Thymus (tissue), 11 donors: ENCODE results near the gene HDAC4. TPM values are rescaled to one million over a fixed set of nuclear protein-coding genes. Genes with fewer than 3 reads are reported as not detected.

Source experiments
- DNase-seq, 9 donors: peaks; one replicate each; pipeline ENCODE4 v3.0.0-alpha.2; 2013; ENCODE audit warnings: low spot score in 9 of 9, low read depth in 6 of 9, missing footprints in 1 of 9
- H3K27ac ChIP-seq, 2 donors: one replicate each; pipeline ENCODE4 v1.5.1; 2013; ENCODE audit warnings: control low read depth in 1 of 2, low read depth in 1 of 2, low read length in 1 of 2, mild to moderate bottlenecking in 1 of 2, moderate library complexity in 1 of 2
- H3K27me3 ChIP-seq, 2 donors: one replicate each; pipeline ENCODE4 v1.5.1; 2013; ENCODE audit warnings: low read length in 1 of 2; ENCODE audit not compliant: control insufficient read depth in 2 of 2, insufficient read depth in 1 of 2
- H3K36me3 ChIP-seq, 2 donors: one replicate each; pipeline ENCODE4 v1.5.1; 2013; ENCODE audit warnings: low read length in 1 of 2, mild to moderate bottlenecking in 1 of 2, moderate library complexity in 1 of 2; ENCODE audit not compliant: control insufficient read depth in 2 of 2, insufficient read depth in 2 of 2
- H3K4me1 ChIP-seq, 2 donors: one replicate each; pipeline ENCODE4 v1.5.1; 2013; ENCODE audit warnings: low read length in 2 of 2; ENCODE audit not compliant: control insufficient read depth in 2 of 2, insufficient read depth in 2 of 2
- H3K4me3 ChIP-seq, 2 donors: one replicate each; pipeline ENCODE4 v1.5.1; 2013; ENCODE audit warnings: low read length in 2 of 2, control low read depth in 1 of 2, mild to moderate bottlenecking in 1 of 2
- H3K9me3 ChIP-seq, 2 donors: one replicate each; pipeline ENCODE4 v1.5.1; 2013; ENCODE audit warnings: low read length in 1 of 2, mild to moderate bottlenecking in 1 of 2; ENCODE audit not compliant: control insufficient read depth in 2 of 2, insufficient read depth in 1 of 2
- WGBS: extraction: QIAGEN DNeasy Blood & Tissue Kit; methylation state at CpG from one replicate; pipeline ENCODE4 v1.1.7; 2013; 5-methylcytosine and 5-hydroxymethylcytosine counted together
- polyA plus RNA-seq: library from polyadenylated mRNA; stranded (reverse); fragments of 200-250 nt; gene quantifications from one replicate; pipeline ENCODE4 v1.2.3, GENCODE V29; 2013
- total RNA-seq: library from RNA; stranded (reverse); fragments of 120-200 nt; gene quantifications from one replicate; pipeline ENCODE4 v1.2.4, GENCODE V29; 2013
- donor health status: healthy.

The HDAC4 gene
- total and polyA plus RNA-seq, 2 donors = 7.8 to 17.9 TPM

DNA sequence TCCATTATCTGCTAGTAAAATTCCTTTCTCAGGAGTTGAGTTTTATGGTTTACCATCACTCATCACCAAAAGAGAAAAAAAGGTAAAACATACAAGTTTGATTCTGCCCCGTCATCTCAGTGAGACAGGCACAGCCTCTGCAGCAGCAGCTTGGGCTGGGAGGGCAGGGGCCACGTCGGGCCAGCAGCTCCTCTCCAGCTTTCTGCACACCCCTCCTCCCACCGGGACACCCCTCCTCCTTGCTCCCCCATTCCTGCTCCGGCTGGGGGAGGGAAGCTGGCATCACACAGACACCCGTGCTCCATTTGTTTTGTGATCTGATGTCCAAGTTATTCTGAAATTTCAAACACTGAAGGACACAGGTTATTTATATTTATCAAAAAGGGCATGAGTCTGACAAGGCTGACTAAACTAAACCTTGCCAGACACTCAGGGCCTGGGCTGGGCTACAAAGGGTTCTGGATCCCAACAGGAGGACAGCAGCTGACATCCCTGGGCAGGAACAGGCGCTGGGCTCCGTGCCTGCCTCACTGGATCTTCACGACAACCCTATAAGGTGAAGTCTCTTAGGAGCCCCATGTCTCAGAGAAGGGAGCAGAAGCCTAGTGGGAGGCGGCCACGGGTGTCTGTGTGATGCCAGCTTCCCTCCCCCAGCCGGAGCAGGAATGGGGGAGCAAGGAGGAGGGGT, 71.4 kb downstream of the HDAC4 start:
- peaks cover 0 to 15% of the 10 kb centered on the region in 2 donors for H3K36me3 ChIP-seq
- H3K27me3 ChIP-seq = no peaks in the 10 kb centered on the region
- peaks cover 0 to 3% of the 10 kb centered on the region in 2 donors for H3K9me3 ChIP-seq
- peaks cover 59 to 74% of the 10 kb centered on the region in 2 donors for H3K4me1 ChIP-seq
- 78% methylated on average over 12 of the region's 12 CpGs for WGBS
- DNase-seq = no peak
- no peak overlapping the region for H3K4me3 ChIP-seq
- peak overlapping the region; percentile 26 to 98 for H3K27ac ChIP-seq

DNA sequence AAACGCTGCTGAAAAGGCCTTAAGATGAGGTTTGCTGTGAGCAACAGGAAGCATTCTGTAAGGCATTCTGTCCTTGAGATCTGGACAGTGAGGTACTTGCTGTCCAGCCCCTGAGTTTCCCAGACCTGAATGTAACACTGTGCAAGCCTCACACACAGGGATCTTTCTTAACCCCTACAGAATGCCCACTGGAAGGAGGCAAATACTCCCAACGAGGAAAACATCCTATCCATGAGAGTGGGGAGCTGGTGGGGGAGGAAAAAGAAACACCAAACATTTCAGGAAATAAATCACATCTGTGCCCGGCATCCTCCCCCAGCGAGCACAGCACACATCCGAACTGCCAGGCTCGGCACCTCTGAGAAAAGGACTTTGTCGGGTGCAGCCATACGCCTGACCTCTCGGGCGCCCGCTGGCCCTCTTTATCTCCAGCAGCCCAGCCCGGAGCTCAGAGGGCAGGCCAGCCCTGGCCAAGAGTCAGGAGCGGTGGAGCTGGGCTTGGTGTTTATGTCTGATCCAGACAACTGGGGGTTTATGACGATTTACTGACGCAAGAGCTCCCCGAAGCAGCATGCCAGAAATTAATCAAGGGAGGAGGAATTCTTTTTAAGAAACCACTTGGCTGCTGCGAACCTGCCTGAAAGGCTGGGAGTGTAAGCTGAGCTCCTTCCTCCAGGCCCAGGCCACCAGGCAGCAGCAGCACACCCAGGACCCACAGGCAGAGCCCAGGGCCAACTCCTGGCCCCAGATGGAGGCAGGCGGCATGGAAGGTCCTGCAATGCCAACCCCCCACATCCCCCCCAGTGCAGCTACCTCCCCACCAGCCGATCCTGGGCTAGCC, 72.2 kb downstream of the HDAC4 start:
- peaks cover 68 to 83% of the 10 kb centered on the region in 2 donors for H3K4me1 ChIP-seq
- H3K27me3 ChIP-seq = no peaks in the 10 kb centered on the region
- peaks cover 0 to 19% of the 10 kb centered on the region in 2 donors for H3K36me3 ChIP-seq

DNA sequence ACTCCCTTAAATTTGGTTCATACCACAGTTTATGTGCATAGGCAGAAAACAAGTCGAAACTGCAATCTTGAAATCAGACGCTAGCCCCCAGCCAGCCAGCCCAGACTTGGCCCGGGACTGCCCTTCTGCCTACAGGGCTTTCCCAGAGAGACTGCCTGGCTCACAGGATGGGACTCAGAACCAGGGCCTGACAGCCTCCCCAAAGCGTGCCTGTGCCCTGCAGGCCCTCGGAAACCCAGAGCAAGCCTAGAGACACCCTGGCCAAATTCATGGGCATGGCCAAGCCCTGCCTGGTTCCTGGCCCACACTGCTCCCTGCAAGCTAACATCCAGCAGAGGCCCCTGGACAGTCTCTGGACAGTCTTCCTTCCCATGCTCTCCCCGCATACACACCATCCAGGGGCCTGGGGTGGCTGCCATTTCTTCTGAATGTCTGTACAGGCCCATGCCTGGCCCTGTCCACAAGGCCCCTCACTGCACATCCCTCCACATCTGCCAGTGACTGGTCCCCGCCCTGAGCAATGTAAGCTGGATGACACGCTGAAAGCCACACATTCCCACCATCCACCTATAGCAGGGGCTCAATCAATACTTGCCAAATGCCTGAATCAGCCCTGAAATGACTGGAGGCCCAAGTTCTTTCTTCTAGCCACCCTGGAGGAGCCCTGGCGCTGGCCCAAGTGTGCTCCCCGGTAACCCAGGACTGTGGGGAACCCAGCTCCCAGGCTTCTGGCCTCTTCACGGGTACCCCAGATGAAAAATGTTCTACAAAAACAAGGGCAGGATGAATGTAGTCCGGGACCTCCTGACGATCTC, 73.1 kb downstream of the HDAC4 start:
- peak overlapping the region; percentile 94 to 98 for H3K27ac ChIP-seq
- H3K4me1 ChIP-seq = peaks cover 76 to 91% of the 10 kb centered on the region in 2 donors
- H3K9me3 ChIP-seq = peaks cover 0 to 3% of the 10 kb centered on the region in 2 donors
- DNase-seq = peak in 1 of 9 donors; percentile 41
- H3K4me3 ChIP-seq = peak overlapping the region in 1 of 2 donors; percentile 2
- peaks cover 0 to 19% of the 10 kb centered on the region in 2 donors for H3K36me3 ChIP-seq
- no peaks in the 10 kb centered on the region for H3K27me3 ChIP-seq
- 60% methylated on average over 13 of the region's 13 CpGs for WGBS

More for the DNA sequence above, 72.2 kb downstream of the HDAC4 start:
- 64% methylated on average over 19 of the region's 19 CpGs for WGBS
- Histone ChIP-seq H3K4me3 (no peak overlapping the region), H3K27ac (peak overlapping the region; percentile 70 to 98), H3K9me3 (peaks cover 0 to 3% of the 10 kb centered on the region in 2 donors)
- peak in 1 of 9 donors; percentile 58 for DNase-seq

DNA sequence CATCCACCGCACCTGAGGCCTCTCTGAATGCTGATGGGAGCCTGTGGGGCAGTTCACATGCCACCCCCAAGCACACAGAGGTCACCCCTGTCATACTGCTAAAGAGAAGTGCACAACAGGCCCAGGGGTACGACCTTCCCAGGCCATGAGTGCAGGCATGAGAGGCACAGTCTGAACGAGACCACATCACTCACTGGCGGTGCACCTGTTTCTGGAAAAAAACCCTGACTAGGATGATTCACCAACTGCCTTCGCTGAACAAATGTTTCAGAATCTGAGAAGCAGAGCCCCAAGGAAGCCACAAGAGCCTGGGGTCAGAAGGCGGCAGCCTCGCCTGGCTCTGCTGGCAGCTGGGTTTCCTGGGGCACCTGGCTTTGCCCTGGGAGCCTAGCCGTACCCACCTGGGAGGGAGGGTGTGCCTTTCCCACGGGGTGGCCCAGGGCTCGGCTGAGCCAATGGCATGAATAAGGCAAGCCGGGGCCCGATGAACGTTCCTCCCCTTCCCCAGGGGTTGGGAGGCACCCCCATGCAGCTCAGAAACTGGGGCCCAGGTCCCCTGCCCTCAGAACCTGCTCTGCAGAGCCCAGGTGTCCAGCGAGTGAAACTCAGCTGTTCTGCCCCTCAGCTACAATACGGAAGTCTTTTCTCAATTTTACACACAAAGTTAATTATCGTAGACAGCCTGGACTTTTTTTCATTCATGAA, 73.8 kb downstream of the HDAC4 start:
- DNase-seq = peak; percentile 83 to 99 (median 93)
- peak overlapping the region; percentile 94 to 98 for H3K27ac ChIP-seq
- WGBS = 5% methylated on average over 16 of the region's 16 CpGs
- H3K36me3 ChIP-seq = peaks cover 0 to 19% of the 10 kb centered on the region in 2 donors
- no peaks in the 10 kb centered on the region for H3K27me3 ChIP-seq
- H3K4me3 ChIP-seq = peak overlapping the region; percentile 14 to 17
- peaks cover 83 to 99% of the 10 kb centered on the region in 2 donors for H3K4me1 ChIP-seq
- H3K9me3 ChIP-seq = peaks cover 0 to 5% of the 10 kb centered on the region in 2 donors

DNA sequence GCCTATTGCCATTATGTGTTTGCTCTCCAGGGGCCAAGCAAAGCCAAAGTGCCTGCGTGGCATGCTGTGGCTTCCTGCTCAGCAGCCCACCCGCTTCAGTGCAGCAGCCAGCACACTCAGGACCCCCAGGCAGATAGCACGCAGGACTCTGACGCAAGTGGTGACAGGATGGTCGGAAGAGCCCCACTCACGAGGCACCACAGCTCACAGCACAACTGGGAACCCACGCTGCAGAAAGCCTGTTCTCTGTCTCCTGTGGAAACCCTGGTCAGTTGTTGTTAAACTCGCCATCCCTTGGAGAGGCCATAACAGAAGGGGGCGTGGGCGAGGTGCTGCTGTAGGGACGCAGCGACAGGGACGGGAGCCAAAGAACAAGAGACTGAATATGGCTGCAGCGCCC, 76.4 kb downstream of the HDAC4 start:
- H3K9me3 ChIP-seq = peaks cover 0 to 7% of the 10 kb centered on the region in 2 donors
- no peak for DNase-seq
- H3K4me3 ChIP-seq = no peak overlapping the region
- no peaks in the 10 kb centered on the region for H3K27me3 ChIP-seq
- peaks cover 72 to 92% of the 10 kb centered on the region in 2 donors for H3K4me1 ChIP-seq
- 87% methylated on average over 14 of the region's 14 CpGs for WGBS
- peaks cover 0 to 10% of the 10 kb centered on the region in 2 donors for H3K36me3 ChIP-seq
- peak overlapping the region; percentile 72 to 98 for H3K27ac ChIP-seq

DNA sequence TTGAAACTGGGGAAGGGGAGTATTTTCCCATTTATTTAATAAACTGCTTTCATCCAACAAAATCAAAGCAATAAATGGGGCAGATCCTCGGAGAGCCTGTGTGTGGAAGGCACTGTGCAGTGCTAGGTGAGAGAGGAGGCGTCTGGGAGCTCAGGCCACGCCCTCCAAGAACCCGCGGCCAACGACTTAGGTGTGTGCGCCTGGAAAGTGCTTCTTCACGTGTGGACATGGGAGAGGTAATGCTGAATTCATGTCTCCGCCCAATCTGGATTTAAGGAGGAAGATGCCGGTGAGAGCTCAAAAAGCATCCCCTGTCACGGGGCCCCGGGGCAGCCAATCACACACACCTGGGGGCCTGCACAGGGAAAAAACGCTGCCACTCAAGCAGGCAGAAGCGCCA, 77.4 kb downstream of the HDAC4 start:
- H3K27ac ChIP-seq = peak overlapping the region; percentile 68 to 98
- H3K4me1 ChIP-seq = peaks cover 69 to 91% of the 10 kb centered on the region in 2 donors
- DNase-seq = peak in 2 of 9 donors; percentile 28 to 73
- peaks cover 0 to 7% of the 10 kb centered on the region in 2 donors for H3K9me3 ChIP-seq
- no peaks in the 10 kb centered on the region for H3K27me3 ChIP-seq
- no peak overlapping the region for H3K4me3 ChIP-seq
- H3K36me3 ChIP-seq = peaks cover 0 to 10% of the 10 kb centered on the region in 2 donors
- 69% methylated on average over 14 of the region's 14 CpGs for WGBS

DNA sequence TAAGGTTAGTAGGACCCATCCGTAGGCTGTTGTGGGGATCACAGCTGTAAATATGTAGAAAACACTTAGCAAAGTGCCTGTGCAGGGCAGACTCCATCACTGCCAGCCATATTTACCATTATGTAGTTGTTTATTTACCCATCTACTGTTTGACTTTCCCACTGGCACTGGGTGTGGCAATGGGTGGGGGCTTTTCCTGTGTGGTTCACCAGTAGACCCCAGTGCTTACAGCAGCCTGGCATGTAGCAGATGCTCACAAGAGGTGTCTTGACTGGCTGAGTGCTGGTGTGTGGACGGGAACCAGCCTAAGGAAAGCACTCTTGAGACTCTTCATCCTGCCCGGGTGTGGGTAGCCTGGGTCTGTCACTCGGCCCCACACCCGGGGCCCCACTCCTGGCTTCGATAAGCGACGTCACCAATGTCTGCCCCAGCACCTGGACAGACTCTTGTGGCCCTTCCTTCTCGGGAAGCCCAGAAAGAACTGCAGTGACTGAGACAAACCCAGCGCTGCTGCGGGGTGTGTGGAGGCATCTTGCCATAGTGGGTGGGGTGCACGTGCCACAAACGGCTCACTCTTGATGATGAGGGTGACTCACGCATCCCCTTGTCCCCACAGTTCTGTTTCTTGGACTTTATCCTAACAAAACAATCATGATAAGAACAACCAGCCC, 78.3 kb downstream of the HDAC4 start:
- Histone ChIP-seq H3K36me3 (peaks cover 0 to 16% of the 10 kb centered on the region in 2 donors), H3K4me3 (no peak overlapping the region), H3K4me1 (peaks cover 60 to 91% of the 10 kb centered on the region in 2 donors), H3K27me3 (no peaks in the 10 kb centered on the region), H3K9me3 (peaks cover 0 to 7% of the 10 kb centered on the region in 2 donors), H3K27ac (peak overlapping the region; percentile 91 to 98)
- peak in 1 of 9 donors; percentile 58 for DNase-seq
- 57% methylated on average over 14 of the region's 14 CpGs for WGBS
